CD4-positive, alpha-beta T cell treated with Interferon alpha-2 for 1 hour (primary cell): ENCODE data around the gene MYO16.

ENCODE experiments used
- DNase-seq, 2 donors: peaks; one replicate each; pipeline ENCODE4 v3.0.0-alpha.2; 2020 to 2022

Gene MYO16

GRCh38 chr13:109160357-109160756 lies 530.9 kb downstream of the MYO16 start:
- no peak for DNase-seq

GRCh38 chr13:109160887-109161669 lies 531.7 kb downstream of the MYO16 start:
- DNase-seq: no peak

- peak; percentile 13 to 64 for DNase-seq
Observed at GRCh38 chr13:109162248-109163036, 533.0 kb downstream of the MYO16 start.

- no peak for DNase-seq
Observed at GRCh38 chr13:109163037-109163379, 533.6 kb downstream of the MYO16 start.

GRCh38 chr13:109165417-109165904 lies 536.0 kb downstream of the MYO16 start:
- no peak for DNase-seq

- DNase-seq: no peak
Observed at GRCh38 chr13:109166804-109167203, 537.4 kb downstream of the MYO16 start.

GRCh38 chr13:109172136-109172535 lies 542.7 kb downstream of the MYO16 start:
- no peak for DNase-seq

- DNase-seq: no peak
Observed at GRCh38 chr13:109175666-109176065, 546.3 kb downstream of the MYO16 start.

GRCh38 chr13:109180905-109181425 lies 551.6 kb downstream of the MYO16 start:
- no peak for DNase-seq

- no peak for DNase-seq
Observed at GRCh38 chr13:109182777-109183465, 553.5 kb downstream of the MYO16 start.

- no peak for DNase-seq
Observed at GRCh38 chr13:109191413-109191812, 562.0 kb downstream of the MYO16 start.

- DNase-seq: no peak
Observed at GRCh38 chr13:109192306-109192705, 562.9 kb downstream of the MYO16 start.

- DNase-seq: no peak
Observed at GRCh38 chr13:109196948-109197347, 567.5 kb downstream of the MYO16 start.

- DNase-seq: no peak
Observed at GRCh38 chr13:109198585-109198984, 569.2 kb downstream of the MYO16 start.

GRCh38 chr13:109199280-109199679 lies 569.9 kb downstream of the MYO16 start:
- DNase-seq: no peak

GRCh38 chr13:109200556-109200955 lies 571.1 kb downstream of the MYO16 start:
- no peak for DNase-seq

GRCh38 chr13:109203587-109203986 lies 574.2 kb downstream of the MYO16 start:
- DNase-seq: no peak

GRCh38 chr13:109204252-109204651 lies 574.8 kb downstream of the MYO16 start:
- no peak for DNase-seq

GRCh38 chr13:109204657-109205056 lies 575.2 kb downstream of the MYO16 start:
- no peak for DNase-seq

GRCh38 chr13:109205315-109205714 lies 575.9 kb downstream of the MYO16 start:
- DNase-seq: no peak

GRCh38 chr13:109206616-109207015 lies 577.2 kb downstream of the MYO16 start:
- DNase-seq: no peak

- DNase-seq: no peak
Observed at GRCh38 chr13:109207622-109208021, 578.2 kb downstream of the MYO16 start.

GRCh38 chr13:109208522-109208921 lies 579.1 kb downstream of the MYO16 start:
- no peak for DNase-seq
